ENCODE results near the gene TCAF1. TPM values are rescaled to one million over a fixed set of nuclear protein-coding genes. Genes with fewer than 3 reads are reported as not detected.

The TCAF1 gene
- total RNA-seq, 6 donors from 2014 or later = 17.8 to 40.1 (median 26.5) TPM

GRCh38 chr7:143910473-143911248, 8.7 kb upstream of the TCAF1 start:
- Histone ChIP-seq H3K4me1 (no peaks in the 10 kb centered on the region), H3K27ac (no peak overlapping the region), H3K36me3 (no peaks in the 10 kb centered on the region), H3K27me3 (no peaks in the 10 kb centered on the region), H3K9me3 (no peaks in the 10 kb centered on the region), H3K4me3 (no peak overlapping the region)
- ATAC-seq (ENCODE audit: low FRiP score in 2 of 2) (no peak), DNase-seq (no peak)
- 75 to 78% methylated on average over 3 of the region's 3 CpGs for WGBS, 2 donors
- TF ChIP-seq POLR2AphosphoS5 (IDR thresholded peaks at IDR 0.05) = no peak
- no peak for TF ChIP-seq CTCF (IDR thresholded peaks at IDR 0.05)
- no peak for TF ChIP-seq POLR2A (IDR thresholded peaks at IDR 0.05)
- TF ChIP-seq EP300 (IDR thresholded peaks at IDR 0.05) = no peak

- no peak overlapping the region for H3K4me3 ChIP-seq
- no peaks in the 10 kb centered on the region for H3K9me3 ChIP-seq
- TF ChIP-seq POLR2A (IDR thresholded peaks at IDR 0.05) = no peak
- no peak for TF ChIP-seq CTCF (IDR thresholded peaks at IDR 0.05)
- no peak for TF ChIP-seq POLR2AphosphoS5 (IDR thresholded peaks at IDR 0.05)
- no peak for TF ChIP-seq EP300 (IDR thresholded peaks at IDR 0.05)
- H3K4me1 ChIP-seq = no peaks in the 10 kb centered on the region
- 66 to 73% methylated on average over 3 of the region's 3 CpGs for WGBS, 2 donors
- DNase-seq = no peak
- no peaks in the 10 kb centered on the region for H3K36me3 ChIP-seq
- H3K27me3 ChIP-seq = no peaks in the 10 kb centered on the region
- H3K27ac ChIP-seq = no peak overlapping the region
- peak in 1 of 2 donors; percentile 64 for ATAC-seq (ENCODE audit: low FRiP score in 2 of 2)
Measured at GRCh38 chr7:143909863-143910262, 7.9 kb upstream of the TCAF1 start.

- H3K9me3 ChIP-seq = no peaks in the 10 kb centered on the region
- TF ChIP-seq POLR2AphosphoS5 (IDR thresholded peaks at IDR 0.05) = no peak
- TF ChIP-seq EP300 (IDR thresholded peaks at IDR 0.05) = no peak
- no peak for TF ChIP-seq POLR2A (IDR thresholded peaks at IDR 0.05)
- TF ChIP-seq CTCF (IDR thresholded peaks at IDR 0.05) = no peak
- DNase-seq (no peak), ATAC-seq (ENCODE audit: low FRiP score in 2 of 2) (no peak)
- no peak overlapping the region for H3K27ac ChIP-seq
- H3K27me3 ChIP-seq = no peaks in the 10 kb centered on the region
- no peaks in the 10 kb centered on the region for H3K36me3 ChIP-seq
- 68 to 81% methylated on average over 5 of the region's 5 CpGs for WGBS, 2 donors
- no peaks in the 10 kb centered on the region for H3K4me1 ChIP-seq
- no peak overlapping the region for H3K4me3 ChIP-seq
Measured at GRCh38 chr7:143908120-143908519, 6.1 kb upstream of the TCAF1 start.

- TF ChIP-seq EP300 (IDR thresholded peaks at IDR 0.05) (no peak), POLR2A (IDR thresholded peaks at IDR 0.05) (no peak), POLR2AphosphoS5 (IDR thresholded peaks at IDR 0.05) (no peak), CTCF (IDR thresholded peaks at IDR 0.05) (no peak)
- no peaks in the 10 kb centered on the region for H3K36me3 ChIP-seq
- no peak overlapping the region for H3K27ac ChIP-seq
- no peak for DNase-seq
- no peak for ATAC-seq (ENCODE audit: low FRiP score in 2 of 2)
- 95 to 98% methylated on average over 5 of the region's 5 CpGs for WGBS, 2 donors
- H3K27me3 ChIP-seq = no peaks in the 10 kb centered on the region
- no peaks in the 10 kb centered on the region for H3K9me3 ChIP-seq
- no peak overlapping the region for H3K4me3 ChIP-seq
- H3K4me1 ChIP-seq = peaks cover 2 to 6% (median 4%) of the 10 kb centered on the region in 4 donors
Measured at GRCh38 chr7:143906895-143907294, 4.9 kb upstream of the TCAF1 start.

GRCh38 chr7:143906151-143906550, 4.2 kb upstream of the TCAF1 start:
- 85 to 93% methylated on average over 9 of the region's 9 CpGs for WGBS, 2 donors

More at GRCh38 chr7:143906151-143906550, 4.2 kb upstream of the TCAF1 start:
- ATAC-seq (ENCODE audit: low FRiP score in 2 of 2) (no peak), DNase-seq (no peak)
- H3K4me3 ChIP-seq = no peak overlapping the region
- no peaks in the 10 kb centered on the region for H3K27me3 ChIP-seq
- H3K36me3 ChIP-seq = no peaks in the 10 kb centered on the region
- peaks cover 2 to 8% (median 4%) of the 10 kb centered on the region in 4 donors for H3K4me1 ChIP-seq
- H3K27ac ChIP-seq = no peak overlapping the region
- H3K9me3 ChIP-seq = no peaks in the 10 kb centered on the region
- TF ChIP-seq EP300 (IDR thresholded peaks at IDR 0.05) (no peak), POLR2A (IDR thresholded peaks at IDR 0.05) (no peak)
